H1 (cell line): Measurements from ENCODE around the gene ZC3H18. TPM values are rescaled to one million over a fixed set of nuclear protein-coding genes. Genes with fewer than 3 reads are reported as not detected.

Experiments used
- CTCF ChIA-PET: fragments of 300-600 bp; sonication (Branson Sonifier 250); formaldehyde crosslinking; loops from one replicate; lab custom pipeline; 2021; ENCODE audit not compliant: partially characterized antibody; lab: Charles Lee
- POLR2A ChIA-PET: fragments of 300-600 bp; sonication (Branson Sonifier 250); formaldehyde crosslinking; loops from one replicate; lab custom pipeline; 2021; ENCODE audit warnings: inconsistent platforms; ENCODE audit not compliant: partially characterized antibody; lab: Charles Lee
- DNase-seq, 2 experiments: peaks; one replicate each; pipeline versions ENCODE4 v3.0.0 to v3.0.0-alpha.2; 2010 to 2022; ENCODE audit warnings: low spot score in 2 of 2, low read depth in 1 of 2, mixed read lengths in 1 of 2
- FAIRE-seq: peaks from 2 replicates; lab custom pipeline; 2011; peaks lifted over from hg19 to GRCh38; lab: Jason Lieb, UNC
- H2AFZ ChIP-seq: 2 replicates; pipeline ENCODE4 v1.8.1; 2012; ENCODE audit warnings: low read length, inconsistent platforms
- H2AK5ac ChIP-seq: 2 replicates; pipeline ENCODE4 v1.6.1; 2013; ENCODE audit warnings: low read depth, low read length
- H2BK120ac ChIP-seq: replicated peaks from 2 replicates; pipeline ENCODE3; 2013; ENCODE audit warnings: low read depth, low read length, inconsistent platforms
- H2BK12ac ChIP-seq: 2 replicates; pipeline ENCODE4 v1.6.1; 2013; ENCODE audit warnings: low read depth, low read length
- H2BK15ac ChIP-seq: 2 replicates; pipeline ENCODE4 v1.6.1; 2013; ENCODE audit warnings: low read length
- H2BK20ac ChIP-seq: 2 replicates; pipeline ENCODE4 v1.6.1; 2013; ENCODE audit warnings: low read length
- H2BK5ac ChIP-seq: 2 replicates; pipeline ENCODE4 v1.6.1; 2013; ENCODE audit warnings: low read depth, low read length
- H3K14ac ChIP-seq: 2 replicates; pipeline ENCODE4 v1.6.1; 2013; ENCODE audit warnings: inconsistent platforms; ENCODE audit not compliant: insufficient read length
- H3K18ac ChIP-seq: 2 replicates; pipeline ENCODE4 v1.6.1; 2013; ENCODE audit warnings: low read length; ENCODE audit errors: extremely low read depth
- H3K23ac ChIP-seq: 2 replicates; pipeline ENCODE4 v1.6.1; 2013; ENCODE audit warnings: inconsistent platforms; ENCODE audit not compliant: insufficient read length
- H3K23me2 ChIP-seq: 2 replicates; pipeline ENCODE4 v1.6.1; 2013; ENCODE audit warnings: low read depth, low read length
- H3K27ac ChIP-seq: 2 replicates; pipeline ENCODE4 v1.6.1; 2011; ENCODE audit warnings: low read depth, low read length, inconsistent platforms
- H3K27me3 ChIP-seq, 4 experiments: replicated peaks in 1 of 4; 1 replicate in 1 of 4; 2 replicates in 3 of 4; pipeline versions ENCODE4 v1.6.1 to v1.8.1; 2011 to 2013; ENCODE audit warnings: low read length in 3 of 4, mild to moderate bottlenecking in 3 of 4, inconsistent platforms in 2 of 4, mixed read lengths in 2 of 4, moderate library complexity in 1 of 4; ENCODE audit not compliant: control insufficient read depth in 3 of 4, insufficient read depth in 3 of 4; ENCODE audit errors: extremely low read depth in 1 of 4
- H3K36me3 ChIP-seq, 4 experiments: 2 replicates each; pipeline versions ENCODE4 v1.6.1 to v1.8.1; 2011 to 2013; ENCODE audit warnings: mild to moderate bottlenecking in 4 of 4, low read length in 3 of 4, moderate library complexity in 2 of 4, control low read depth in 1 of 4, inconsistent platforms in 1 of 4; ENCODE audit not compliant: insufficient read depth in 4 of 4, control insufficient read depth in 2 of 4
- H3K4ac ChIP-seq: replicated peaks from 2 replicates; pipeline ENCODE3; 2013; ENCODE audit warnings: low read length, low read depth, mixed read lengths, inconsistent platforms; ENCODE audit not compliant: insufficient read length
- H3K4me1 ChIP-seq, 4 experiments: replicated peaks in 1 of 4; 1 replicate in 1 of 4; 2 replicates in 3 of 4; pipeline versions ENCODE4 v1.6.1 to v1.8.1; 2011 to 2013; ENCODE audit warnings: low read length in 3 of 4, inconsistent platforms in 2 of 4, mixed read lengths in 1 of 4; ENCODE audit not compliant: insufficient read depth in 4 of 4, control insufficient read depth in 3 of 4
- H3K4me2 ChIP-seq, 2 experiments: 2 replicates each; pipeline versions ENCODE4 v1.6.1 to v1.8.1; 2011 to 2013; ENCODE audit warnings: low read depth in 2 of 2, low read length in 2 of 2, control low read depth in 1 of 2, inconsistent platforms in 1 of 2, mild to moderate bottlenecking in 1 of 2; ENCODE audit not compliant: insufficient read depth in 1 of 2
- H3K4me3 ChIP-seq, 4 experiments: fragments of 200-600, 300-600 bp in 1 of 4; sonication (generic), shearing (Covaris generic), sonication (Bioruptor Twin) in 1 of 4; 2 replicates each; pipeline versions ENCODE4 v1.5.1 to v1.8.1; 2011 to 2016; ENCODE audit warnings: low read length in 4 of 4, low read depth in 3 of 4, control low read depth in 2 of 4, inconsistent platforms in 2 of 4, mild to moderate bottlenecking in 2 of 4, mixed read lengths in 1 of 4, moderate library complexity in 1 of 4; ENCODE audit not compliant: insufficient read depth in 2 of 4; ENCODE audit errors: extremely low read depth in 1 of 4
- H3K56ac ChIP-seq: replicated peaks from 2 replicates; pipeline ENCODE3; 2013; ENCODE audit warnings: low read depth, mild to moderate bottlenecking, mixed read lengths, low read length, inconsistent platforms; ENCODE audit not compliant: insufficient read length
- H3K79me1 ChIP-seq: 2 replicates; pipeline ENCODE4 v1.6.1; 2013; ENCODE audit warnings: low read depth, low read length, control low read depth
- H3K79me2 ChIP-seq, 2 experiments: 2 replicates each; pipeline versions ENCODE4 v1.6.1 to v1.8.1; 2012 to 2013; ENCODE audit warnings: low read length in 2 of 2, mild to moderate bottlenecking in 2 of 2, inconsistent platforms in 1 of 2; ENCODE audit not compliant: insufficient read depth in 2 of 2, control insufficient read depth in 1 of 2
- H3K9ac ChIP-seq, 4 experiments: replicated peaks in 1 of 4; 1 replicate in 1 of 4; 2 replicates in 3 of 4; pipeline versions ENCODE4 v1.6.1 to v1.8.1; 2011 to 2013; ENCODE audit warnings: low read depth in 3 of 4, low read length in 3 of 4, control low read depth in 2 of 4, mild to moderate bottlenecking in 2 of 4, moderate library complexity in 2 of 4, inconsistent platforms in 1 of 4; ENCODE audit errors: extremely low read depth in 1 of 4
- H3K9me3 ChIP-seq, 2 experiments: 2 replicates each; pipeline versions ENCODE4 v1.6.1 to v1.8.1; 2012 to 2013; ENCODE audit warnings: mild to moderate bottlenecking in 2 of 2, moderate library complexity in 2 of 2, control low read depth in 1 of 2, inconsistent platforms in 1 of 2, low read depth in 1 of 2, low read length in 1 of 2, mixed read lengths in 1 of 2; ENCODE audit not compliant: insufficient read depth in 2 of 2
- H4K20me1 ChIP-seq, 2 experiments: replicated peaks in 1 of 2; 2 replicates each; pipeline versions ENCODE3 to v1.8.1; 2011 to 2013; ENCODE audit warnings: inconsistent platforms in 2 of 2, low read length in 2 of 2, mild to moderate bottlenecking in 1 of 2; ENCODE audit not compliant: insufficient read depth in 2 of 2, control insufficient read depth in 1 of 2
- H4K5ac ChIP-seq: 2 replicates; pipeline ENCODE4 v1.6.1; 2013; ENCODE audit warnings: low read length, low read depth, mixed read lengths, inconsistent platforms; ENCODE audit not compliant: insufficient read length
- H4K8ac ChIP-seq: 2 replicates; pipeline ENCODE4 v1.8.0; 2013; ENCODE audit warnings: mild to moderate bottlenecking, moderate library complexity, low read length, inconsistent platforms; ENCODE audit not compliant: insufficient read depth; ENCODE audit errors: extremely low read depth
- H4K91ac ChIP-seq: replicated peaks from 2 replicates; pipeline ENCODE3; 2013; ENCODE audit warnings: low read length, mixed read lengths, inconsistent platforms; ENCODE audit not compliant: insufficient read length
- POLR2AphosphoS5 ChIP-seq: IDR thresholded peaks from 2 replicates; pipeline ENCODE4 v1.6.1; 2011; ENCODE audit warnings: low read depth, low read length
- TCF12 ChIP-seq: IDR thresholded peaks from 2 replicates; pipeline ENCODE4 v1.6.1; 2011; ENCODE audit warnings: low read depth, mild to moderate bottlenecking, low read length
- WGBS, 2 experiments: shearing (Covaris generic) in 1 of 2; methylation state at CpG; one replicate each; pipeline versions ENCODE4 v1.1.6 to v1.1.7; 2013 to 2015; ENCODE audit warnings: low lambda C conversion rate in 2 of 2, mixed read lengths in 2 of 2, inconsistent platforms in 1 of 2, low coverage in 1 of 2, missing lambda C conversion rate in 1 of 2; ENCODE audit not compliant: insufficient replicate concordance in 2 of 2, insufficient coverage in 1 of 2, insufficient read length in 1 of 2; ENCODE audit errors: extremely low coverage in 1 of 2, missing lambda C conversion rate in 1 of 2; 5-methylcytosine and 5-hydroxymethylcytosine counted together
- polyA plus RNA-seq, 7 experiments: library from polyadenylated mRNA; depleted of rRNA in 3 of 7; stranded (reverse) in 5 of 7; unstranded in 2 of 7; fragments of >200 nt in 5 of 7; fragments of 200-250 nt in 2 of 7; gene quantifications; 1 replicate in 5 of 7; 2 replicates in 1 of 7; 4 replicates in 1 of 7; pipeline versions ENCODE4 v1.2.1 to v1.2.3, GENCODE V29; 2011 to 2013; ENCODE audit warnings: missing spikeins in 2 of 7, mixed read lengths in 2 of 7
- total RNA-seq: library from RNA; stranded (reverse); fragmentation: NEBNext Ultra II Directional; extraction: Animal tissue kit (Norgen Biotek cat#: 25700); gene quantifications from 2 replicates; pipeline ENCODE4 v1.2.1, GENCODE V29; 2021

Gene ZC3H18
- total and polyA plus RNA-seq, 2 of the 8 experiments (the other 6 are each of a cell fraction or from before 2014, with no cell fraction given), result 12.1 to 73.2 TPM

- peak overlapping the region; percentile 53 for H3K4ac ChIP-seq
- no peak overlapping the region for H3K23ac ChIP-seq
- H3K23me2 ChIP-seq, result no peaks in the 10 kb centered on the region
- H4K91ac ChIP-seq, result no peak overlapping the region
- H2BK12ac ChIP-seq, result no peak overlapping the region
- H4K5ac ChIP-seq, result no peak overlapping the region
- no peaks in the 10 kb centered on the region for H3K79me1 ChIP-seq
- no peaks in the 10 kb centered on the region for H3K27me3 ChIP-seq
- 0 out of 2 replicates have a peak, but pooled peaks have one; percentile 4 for TF ChIP-seq POLR2AphosphoS5
- no peak for TF ChIP-seq TCF12
- peaks cover 0 to 15% (median 7%) of the 10 kb centered on the region in 4 experiments; a peak in 5 of 7 replicates for H3K4me1 ChIP-seq
- no peak overlapping the region for H3K14ac ChIP-seq
- FAIRE-seq, result no peak
- H4K20me1 ChIP-seq, result peaks cover 1 to 14% of the 10 kb centered on the region in 2 experiments
- H2BK15ac ChIP-seq, result no peak overlapping the region
- no peaks in the 10 kb centered on the region; a peak in 1 of 8 replicates for H3K36me3 ChIP-seq
- CTCF ChIA-PET, result interaction anchor here (1.0 to 4.6 kb wide), 4 partner anchors 38 to 89 kb away, joined by 3 to 21 read pairs (median 6); no protein-coding TSS in a partner anchor
- no peak overlapping the region for H2BK20ac ChIP-seq
- H2BK120ac ChIP-seq, result no peak overlapping the region
- no peak overlapping the region for H3K27ac ChIP-seq
- H4K8ac ChIP-seq, result peak overlapping the region; percentile 85
- H3K79me2 ChIP-seq, result no peaks in the 10 kb centered on the region
- no peaks in the 10 kb centered on the region for H3K9me3 ChIP-seq
- H3K4me3 ChIP-seq, result no peak overlapping the region
- H2BK5ac ChIP-seq, result no peak overlapping the region
- no peak overlapping the region for H3K4me2 ChIP-seq
- no peak overlapping the region for H3K56ac ChIP-seq
- H3K9ac ChIP-seq, result no peak overlapping the region
- no peak overlapping the region for H3K18ac ChIP-seq
- no peak for DNase-seq
- POLR2A ChIA-PET, result interaction anchor here (0.6 kb wide), 1 partner anchor 17 kb away, joined by 3 read pairs; no protein-coding TSS in a partner anchor
- H2AK5ac ChIP-seq, result 0 out of 2 replicates have a peak overlapping the region, but pooled peaks have one; percentile 4
- WGBS, 2 experiments, result 93% methylated on average over 9 of the region's 9 CpGs; no CpG with 5 or more reads in 1 of the 2 experiments
- no peak overlapping the region for H2AFZ ChIP-seq
Observed at GRCh38 chr16:88526906-88527185, 43.4 kb upstream of the ZC3H18 start.
